ENCODE results near the gene SPATA32. TPM values are rescaled to one million over a fixed set of nuclear protein-coding genes. Genes with fewer than 3 reads are reported as not detected.

Gene SPATA32
- total RNA-seq, 1 experiment from 2014 or later, result 0.81 TPM

GRCh38 chr17:45243750-45244149 lies 18.1 kb downstream of the SPATA32 start:
- peaks cover 46% of the 10 kb centered on the region for H3K27me3 Mint-ChIP-seq (ENCODE audit: low read depth)
- Histone ChIP-seq H3K14ac (ENCODE audit: insufficient read depth, low read length) (no peak overlapping the region; the same call in 1 of the 2 replicates), H2BK12ac (ENCODE audit: insufficient read length, low read depth, low read length) (no peak overlapping the region), H3K27me3 (ENCODE audit: insufficient read depth, low read length) (peaks cover 4% of the 10 kb centered on the region; the same call in 1 of the 2 replicates), H3K9ac (ENCODE audit: extremely low read depth, insufficient read length, low read length) (no peak overlapping the region), H3K79me1 (ENCODE audit: insufficient read depth, low read depth, low read length, poor library complexity, severe bottlenecking) (no peaks in the 10 kb centered on the region), H4K91ac (ENCODE audit: insufficient read length, low read depth, low read length) (no peak overlapping the region), H3K23me2 (ENCODE audit: insufficient read length, low read depth, low read length, poor library complexity, severe bottlenecking) (peaks cover 23% of the 10 kb centered on the region), H3K27ac (ENCODE audit: insufficient read length, low read depth, low read length) (no peak overlapping the region), H3K4ac (ENCODE audit: low read depth, low read length) (no peak overlapping the region), H3K79me2 (ENCODE audit: insufficient read depth, low read length) (no peaks in the 10 kb centered on the region), H2BK20ac (ENCODE audit: low read depth, low read length, poor library complexity, severe bottlenecking) (no peak overlapping the region), H2BK120ac (ENCODE audit: low read depth, low read length, poor library complexity, severe bottlenecking) (no peak overlapping the region), H2BK15ac (ENCODE audit: low read depth, low read length) (no peak overlapping the region), H4K5ac (ENCODE audit: insufficient read length, low read depth, low read length) (no peak overlapping the region), H3K9me3 (ENCODE audit: control insufficient read depth, low read depth, low read length) (no peaks in the 10 kb centered on the region), H3K4me2 (ENCODE audit: insufficient read depth, insufficient read length, low read length) (no peak overlapping the region), H3K56ac (ENCODE audit: insufficient read length, low read depth, low read length) (no peak overlapping the region), H2AFZ (ENCODE audit: low read length) (no peak overlapping the region), H3T11ph (ENCODE audit: low read length) (no peak overlapping the region), H3K4me1 (ENCODE audit: insufficient read depth, low read length) (peaks cover 3% of the 10 kb centered on the region; the same call in 1 of the 2 replicates), H3K18ac (ENCODE audit: insufficient read length, low read depth, low read length) (no peak overlapping the region), H4K8ac (replicated peaks; ENCODE audit: insufficient read length, low read depth, low read length) (no peak overlapping the region), H4K20me1 (ENCODE audit: control insufficient read depth, insufficient read depth, insufficient read length) (no peaks in the 10 kb centered on the region), H2AK5ac (ENCODE audit: insufficient read length, low read length) (no peak overlapping the region), H3K23ac (ENCODE audit: insufficient read length, low read depth, low read length) (no peak overlapping the region), H2BK5ac (ENCODE audit: insufficient read length, low read length) (no peak overlapping the region)
- peaks cover 16 to 31% of the 10 kb centered on the region in 2 experiments for H3K4me1 Mint-ChIP-seq
- H3K27ac Mint-ChIP-seq, result no peak overlapping the region
- H3K4me3 Mint-ChIP-seq, result no peak overlapping the region; a peak in 1 of 5 replicates
- H3K9me3 Mint-ChIP-seq, result no peaks in the 10 kb centered on the region; a peak in 1 of 5 replicates
- H3K36me3 Mint-ChIP-seq (ENCODE audit: insufficient read depth in 1 of 3, low read depth in 3 of 3), result peaks cover 0 to 4% (median 0%) of the 10 kb centered on the region in 3 experiments; a peak in 2 of 7 replicates
- WGBS (ENCODE audit: extremely low coverage, insufficient read length, low lambda C conversion rate), result no CpG with 5 or more reads among the region's 18 CpGs
- DNase-seq, result no peak
- no peak for TF ChIP-seq CTCF (conservative IDR thresholded peaks at IDR 0.05)
